ENCODE measurements around the gene TMED7. TPM values are rescaled to one million over a fixed set of nuclear protein-coding genes. Genes with fewer than 3 reads are reported as not detected.

TMED7 gene
- total and polyA plus RNA-seq, 2 of the 8 experiments (the other 6 are each of a cell fraction or from before 2014, with no cell fraction given), result 43.8 to 75.2 TPM

DNA sequence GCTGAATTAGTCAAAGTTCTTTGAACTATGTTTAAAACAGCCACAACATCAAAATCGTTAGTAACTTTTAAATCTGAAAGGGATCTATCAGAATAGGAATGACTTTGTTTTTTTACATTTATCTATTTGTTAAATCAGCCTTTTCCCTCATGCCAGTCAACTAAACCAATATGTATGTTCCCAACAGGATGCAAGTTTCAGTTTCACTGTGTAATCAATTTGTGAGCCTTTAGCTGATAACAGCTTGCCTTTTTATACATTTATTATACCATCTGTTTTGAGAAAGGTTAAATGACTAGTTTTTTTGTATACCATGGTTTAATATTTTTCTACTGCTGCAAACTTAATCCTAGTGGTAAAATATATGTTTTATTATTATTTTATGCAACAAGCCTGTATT is 8.9 kb downstream of the TMED7 start (continued):
- TF ChIP-seq, protein P1, sequence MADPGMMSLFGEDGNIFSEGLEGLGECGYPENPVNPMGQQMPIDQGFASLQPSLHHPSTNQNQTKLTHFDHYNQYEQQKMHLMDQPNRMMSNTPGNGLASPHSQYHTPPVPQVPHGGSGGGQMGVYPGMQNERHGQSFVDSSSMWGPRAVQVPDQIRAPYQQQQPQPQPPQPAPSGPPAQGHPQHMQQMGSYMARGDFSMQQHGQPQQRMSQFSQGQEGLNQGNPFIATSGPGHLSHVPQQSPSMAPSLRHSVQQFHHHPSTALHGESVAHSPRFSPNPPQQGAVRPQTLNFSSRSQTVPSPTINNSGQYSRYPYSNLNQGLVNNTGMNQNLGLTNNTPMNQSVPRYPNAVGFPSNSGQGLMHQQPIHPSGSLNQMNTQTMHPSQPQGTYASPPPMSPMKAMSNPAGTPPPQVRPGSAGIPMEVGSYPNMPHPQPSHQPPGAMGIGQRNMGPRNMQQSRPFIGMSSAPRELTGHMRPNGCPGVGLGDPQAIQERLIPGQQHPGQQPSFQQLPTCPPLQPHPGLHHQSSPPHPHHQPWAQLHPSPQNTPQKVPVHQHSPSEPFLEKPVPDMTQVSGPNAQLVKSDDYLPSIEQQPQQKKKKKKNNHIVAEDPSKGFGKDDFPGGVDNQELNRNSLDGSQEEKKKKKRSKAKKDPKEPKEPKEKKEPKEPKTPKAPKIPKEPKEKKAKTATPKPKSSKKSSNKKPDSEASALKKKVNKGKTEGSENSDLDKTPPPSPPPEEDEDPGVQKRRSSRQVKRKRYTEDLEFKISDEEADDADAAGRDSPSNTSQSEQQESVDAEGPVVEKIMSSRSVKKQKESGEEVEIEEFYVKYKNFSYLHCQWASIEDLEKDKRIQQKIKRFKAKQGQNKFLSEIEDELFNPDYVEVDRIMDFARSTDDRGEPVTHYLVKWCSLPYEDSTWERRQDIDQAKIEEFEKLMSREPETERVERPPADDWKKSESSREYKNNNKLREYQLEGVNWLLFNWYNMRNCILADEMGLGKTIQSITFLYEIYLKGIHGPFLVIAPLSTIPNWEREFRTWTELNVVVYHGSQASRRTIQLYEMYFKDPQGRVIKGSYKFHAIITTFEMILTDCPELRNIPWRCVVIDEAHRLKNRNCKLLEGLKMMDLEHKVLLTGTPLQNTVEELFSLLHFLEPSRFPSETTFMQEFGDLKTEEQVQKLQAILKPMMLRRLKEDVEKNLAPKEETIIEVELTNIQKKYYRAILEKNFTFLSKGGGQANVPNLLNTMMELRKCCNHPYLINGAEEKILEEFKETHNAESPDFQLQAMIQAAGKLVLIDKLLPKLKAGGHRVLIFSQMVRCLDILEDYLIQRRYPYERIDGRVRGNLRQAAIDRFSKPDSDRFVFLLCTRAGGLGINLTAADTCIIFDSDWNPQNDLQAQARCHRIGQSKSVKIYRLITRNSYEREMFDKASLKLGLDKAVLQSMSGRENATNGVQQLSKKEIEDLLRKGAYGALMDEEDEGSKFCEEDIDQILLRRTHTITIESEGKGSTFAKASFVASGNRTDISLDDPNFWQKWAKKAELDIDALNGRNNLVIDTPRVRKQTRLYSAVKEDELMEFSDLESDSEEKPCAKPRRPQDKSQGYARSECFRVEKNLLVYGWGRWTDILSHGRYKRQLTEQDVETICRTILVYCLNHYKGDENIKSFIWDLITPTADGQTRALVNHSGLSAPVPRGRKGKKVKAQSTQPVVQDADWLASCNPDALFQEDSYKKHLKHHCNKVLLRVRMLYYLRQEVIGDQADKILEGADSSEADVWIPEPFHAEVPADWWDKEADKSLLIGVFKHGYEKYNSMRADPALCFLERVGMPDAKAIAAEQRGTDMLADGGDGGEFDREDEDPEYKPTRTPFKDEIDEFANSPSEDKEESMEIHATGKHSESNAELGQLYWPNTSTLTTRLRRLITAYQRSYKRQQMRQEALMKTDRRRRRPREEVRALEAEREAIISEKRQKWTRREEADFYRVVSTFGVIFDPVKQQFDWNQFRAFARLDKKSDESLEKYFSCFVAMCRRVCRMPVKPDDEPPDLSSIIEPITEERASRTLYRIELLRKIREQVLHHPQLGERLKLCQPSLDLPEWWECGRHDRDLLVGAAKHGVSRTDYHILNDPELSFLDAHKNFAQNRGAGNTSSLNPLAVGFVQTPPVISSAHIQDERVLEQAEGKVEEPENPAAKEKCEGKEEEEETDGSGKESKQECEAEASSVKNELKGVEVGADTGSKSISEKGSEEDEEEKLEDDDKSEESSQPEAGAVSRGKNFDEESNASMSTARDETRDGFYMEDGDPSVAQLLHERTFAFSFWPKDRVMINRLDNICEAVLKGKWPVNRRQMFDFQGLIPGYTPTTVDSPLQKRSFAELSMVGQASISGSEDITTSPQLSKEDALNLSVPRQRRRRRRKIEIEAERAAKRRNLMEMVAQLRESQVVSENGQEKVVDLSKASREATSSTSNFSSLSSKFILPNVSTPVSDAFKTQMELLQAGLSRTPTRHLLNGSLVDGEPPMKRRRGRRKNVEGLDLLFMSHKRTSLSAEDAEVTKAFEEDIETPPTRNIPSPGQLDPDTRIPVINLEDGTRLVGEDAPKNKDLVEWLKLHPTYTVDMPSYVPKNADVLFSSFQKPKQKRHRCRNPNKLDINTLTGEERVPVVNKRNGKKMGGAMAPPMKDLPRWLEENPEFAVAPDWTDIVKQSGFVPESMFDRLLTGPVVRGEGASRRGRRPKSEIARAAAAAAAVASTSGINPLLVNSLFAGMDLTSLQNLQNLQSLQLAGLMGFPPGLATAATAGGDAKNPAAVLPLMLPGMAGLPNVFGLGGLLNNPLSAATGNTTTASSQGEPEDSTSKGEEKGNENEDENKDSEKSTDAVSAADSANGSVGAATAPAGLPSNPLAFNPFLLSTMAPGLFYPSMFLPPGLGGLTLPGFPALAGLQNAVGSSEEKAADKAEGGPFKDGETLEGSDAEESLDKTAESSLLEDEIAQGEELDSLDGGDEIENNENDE (IDR thresholded peaks at IDR 0.05; ENCODE audit: insufficient replicate concordance, low read length), result no peak
- TF ChIP-seq SP2 (IDR thresholded peaks at IDR 0.05; ENCODE audit: low read length), result no peak
- no peak for TF ChIP-seq KDM5A (IDR thresholded peaks at IDR 0.05; ENCODE audit: low read length)
- TF ChIP-seq GTF2F1 (IDR thresholded peaks at IDR 0.05; ENCODE audit: borderline replicate concordance, low read depth, low read length), result no peak
